SIG-M5 (cell line): ENCODE data around the gene KRTAP4-2.
"Not testable (repeated sequence)": the region's sequence is repeated elsewhere in the genome, so short reads cannot be mapped to it uniquely, and the experiment has no call there.

Experiments used
- DNase-seq: peaks from one replicate; lab custom pipeline; 2025; lab: John Stamatoyannopoulos, UW

Gene KRTAP4-2

DNA sequence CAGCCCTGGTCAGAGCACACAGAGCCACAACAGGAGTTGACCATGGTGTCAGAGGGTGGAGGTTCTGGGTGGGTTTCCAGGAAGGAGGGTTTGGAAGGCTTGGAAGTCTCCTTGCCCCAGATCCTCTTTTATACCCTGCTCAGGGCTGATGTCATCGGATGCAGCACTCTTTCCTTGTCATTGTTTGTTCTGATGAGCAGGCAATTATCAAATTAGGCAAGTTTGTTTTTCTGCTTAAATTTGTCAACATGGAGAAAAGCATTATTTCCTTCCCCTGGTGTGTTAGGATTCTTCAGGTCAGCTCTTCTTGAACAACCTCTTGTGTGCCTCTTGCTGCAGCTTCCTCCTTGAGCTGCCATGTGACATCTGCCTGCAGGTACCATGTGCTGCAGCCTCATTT, 17.4 kb downstream of the KRTAP4-2 start, which contains the start of gene KRTAP4-4:
Gene KRTAP4-4 (minus strand): TSS at position 101 of the 400 bp plus-strand sequence. CDS start 57 bp downstream, at position 44.
- DNase-seq = no peak

DNA sequence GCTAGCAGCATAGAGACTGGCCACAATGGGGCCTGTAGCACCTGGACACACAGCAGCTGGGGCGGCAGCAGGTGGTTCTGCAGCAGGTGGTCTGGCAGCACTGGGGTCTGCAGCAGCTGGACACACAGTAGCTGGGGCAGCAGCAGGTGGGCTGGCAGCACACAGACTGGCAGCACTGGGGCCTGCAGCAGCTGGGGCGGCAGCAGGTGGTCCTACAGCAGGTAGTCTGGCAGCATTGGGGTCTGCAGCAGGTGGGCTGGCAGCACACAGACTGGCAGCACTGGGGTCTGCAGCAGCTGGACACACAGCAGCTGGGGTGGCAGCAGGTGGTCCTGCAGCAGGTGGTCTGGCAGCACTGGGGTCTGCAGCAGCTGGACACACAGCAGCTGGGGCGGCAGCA, 17.8 kb downstream of the KRTAP4-2 start:
- DNase-seq = not testable (repeated sequence)

DNA sequence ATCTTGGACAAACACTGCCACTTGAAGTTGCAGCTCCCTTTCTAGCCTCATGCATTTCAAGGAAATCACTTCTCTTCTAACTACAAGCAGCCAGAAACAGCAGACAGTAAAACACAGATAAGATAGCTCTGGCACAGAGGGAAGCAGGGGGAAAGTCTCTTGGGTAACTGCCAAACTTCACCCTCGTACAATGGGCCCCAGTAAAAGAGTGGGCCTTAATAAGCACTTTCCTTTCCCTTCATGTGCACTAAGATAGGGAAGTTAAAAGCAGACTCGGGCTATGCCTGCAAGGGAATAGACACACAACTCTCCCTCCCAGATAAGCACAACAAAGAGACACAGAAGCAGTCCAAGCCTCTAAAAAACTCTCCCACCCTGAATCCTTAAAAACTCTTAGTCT, 24.2 kb downstream of the KRTAP4-2 start:
- no peak for DNase-seq

DNA sequence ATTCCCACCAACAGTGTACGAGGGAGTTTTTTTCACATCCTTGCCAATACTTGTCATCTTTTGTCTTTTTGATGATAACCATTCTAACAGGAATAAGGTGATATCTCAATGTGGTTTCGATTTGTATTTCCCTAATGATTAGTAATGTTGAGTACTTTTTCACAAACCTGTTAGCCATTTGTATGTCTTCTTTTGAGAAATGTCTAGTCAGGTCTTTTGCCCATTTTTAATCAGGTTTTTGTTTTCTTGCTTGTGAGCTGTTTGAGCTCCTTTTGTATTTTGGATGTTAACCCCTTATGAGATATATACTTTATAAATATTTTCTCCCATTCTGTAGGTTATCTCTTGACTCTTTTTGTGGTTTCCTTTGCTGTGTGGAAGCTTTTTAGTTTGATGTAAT, 26.5 kb downstream of the KRTAP4-2 start:
- DNase-seq = no peak

DNA sequence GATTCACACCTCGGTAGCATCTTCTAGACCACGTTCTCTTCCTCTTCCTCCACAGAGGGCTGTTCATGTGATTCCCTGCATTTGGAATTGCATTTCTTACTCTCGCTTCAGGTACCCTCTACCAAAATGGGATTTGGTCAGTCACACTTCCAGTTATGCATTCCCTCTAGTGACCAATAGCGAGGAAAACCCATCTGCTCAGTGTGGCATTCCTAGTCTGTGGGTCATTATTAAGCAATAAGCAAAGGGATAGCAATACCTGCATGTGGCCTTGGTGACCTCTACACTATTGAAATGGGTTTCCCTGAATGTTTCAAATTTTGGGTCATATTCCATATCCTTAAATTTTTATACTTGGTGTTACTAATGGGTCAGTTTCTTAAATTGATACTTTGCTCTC, 28.0 kb downstream of the KRTAP4-2 start:
- no peak for DNase-seq

DNA sequence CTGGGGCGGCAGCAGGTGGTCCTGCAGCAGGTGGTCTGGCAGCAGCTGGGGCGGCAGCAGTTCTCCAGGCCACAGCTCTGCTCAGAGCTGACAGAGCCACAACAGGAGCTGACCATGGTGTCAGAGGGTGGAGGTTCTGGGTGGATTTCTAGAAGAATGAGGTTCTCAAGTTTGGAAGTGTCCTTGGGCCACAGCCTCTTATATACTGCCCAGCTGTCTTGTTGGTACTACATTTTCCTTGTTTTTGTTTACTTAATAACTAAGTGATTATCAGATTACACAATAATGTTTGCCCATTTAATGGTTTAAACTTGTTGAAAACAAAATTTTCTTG, 28.4 kb downstream of the KRTAP4-2 start, which contains the start of gene KRTAP4-5:
Gene KRTAP4-5 (minus strand): TSS at position 174 of the 334 bp plus-strand sequence. CDS start 58 bp downstream, at position 116.
- DNase-seq = no peak

DNA sequence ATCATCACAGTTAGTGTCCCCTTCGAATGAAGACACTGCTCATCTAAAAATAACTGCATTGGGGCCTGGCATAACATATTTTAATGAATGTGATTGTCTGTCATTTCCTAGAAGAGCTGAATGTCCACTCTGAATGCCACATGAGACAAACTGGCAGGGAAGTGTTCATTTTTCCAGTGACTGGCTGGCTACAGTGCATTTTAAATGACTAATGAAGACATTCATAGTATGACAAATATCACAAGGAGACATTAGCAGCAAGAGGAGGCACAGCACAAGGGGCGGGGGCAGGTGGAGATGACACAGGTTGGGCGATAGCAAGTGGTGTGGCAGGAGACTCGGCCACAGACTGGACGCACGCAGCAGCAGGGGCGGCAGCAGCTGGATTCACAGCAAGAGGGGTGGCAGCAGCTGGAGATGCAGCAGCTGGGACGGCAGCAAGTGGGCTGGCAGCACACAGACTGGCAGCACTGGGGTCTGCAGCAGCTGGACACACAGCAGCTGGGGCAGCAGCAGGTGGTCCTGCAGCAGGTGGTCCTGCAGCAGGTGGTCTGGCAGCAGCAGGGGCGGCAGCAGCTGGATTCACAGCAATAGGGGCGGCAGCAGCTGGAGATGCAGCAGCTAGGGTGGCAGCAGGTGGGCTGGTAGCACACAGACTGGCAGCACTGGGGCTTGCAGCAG, 28.9 kb downstream of the KRTAP4-2 start:
- not testable (repeated sequence) for DNase-seq

DNA sequence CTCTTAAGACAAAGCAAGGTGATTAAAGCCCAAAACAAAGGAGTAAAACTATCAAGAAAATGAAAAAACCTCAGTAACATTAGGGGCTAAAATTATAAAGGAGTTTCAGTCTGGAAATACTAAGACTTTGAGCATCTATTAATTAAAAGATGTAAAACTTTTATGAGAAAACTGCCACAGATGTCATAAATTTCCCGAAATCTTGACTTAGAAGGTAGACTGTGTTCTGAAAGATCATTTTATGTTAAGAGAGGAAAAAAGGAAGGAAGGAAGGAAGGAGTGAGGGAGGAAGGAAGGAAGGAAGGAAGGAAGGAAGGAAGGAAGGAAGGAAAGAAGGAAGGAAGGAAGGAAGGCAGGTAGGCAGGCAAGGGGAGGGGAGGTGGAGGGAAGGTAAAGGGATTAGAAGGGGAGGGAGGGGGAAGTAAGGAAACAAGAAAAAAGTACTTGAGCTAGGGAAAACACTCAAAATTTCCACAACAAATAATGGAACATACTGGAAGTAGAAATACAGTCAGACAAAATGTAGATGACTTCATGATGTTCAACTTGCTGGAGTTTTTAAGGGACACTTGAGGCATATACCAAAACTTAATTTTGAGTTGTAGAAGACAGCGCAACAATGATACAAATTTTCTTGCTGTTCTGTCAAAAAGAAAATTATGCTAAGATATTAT, 30.4 kb downstream of the KRTAP4-2 start:
- no peak for DNase-seq

DNA sequence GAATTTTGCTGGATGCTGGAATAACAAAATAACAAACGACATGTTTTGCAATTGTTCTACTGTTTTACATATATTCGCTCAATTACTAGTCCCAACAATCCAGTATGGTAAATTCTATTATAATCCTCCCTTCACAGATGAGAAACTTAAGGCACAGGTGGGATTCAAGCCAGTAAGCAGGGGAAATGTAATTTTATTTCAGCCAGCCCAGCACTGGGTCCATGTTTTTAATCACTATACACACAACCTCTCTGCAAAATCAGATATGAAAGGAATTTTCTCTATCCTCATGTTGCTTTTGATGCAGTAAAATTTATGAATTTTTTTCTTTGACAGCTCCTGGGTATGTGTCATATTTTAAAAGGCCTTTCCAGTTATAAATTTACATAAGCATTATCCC, 32.8 kb downstream of the KRTAP4-2 start:
- no peak for DNase-seq

DNA sequence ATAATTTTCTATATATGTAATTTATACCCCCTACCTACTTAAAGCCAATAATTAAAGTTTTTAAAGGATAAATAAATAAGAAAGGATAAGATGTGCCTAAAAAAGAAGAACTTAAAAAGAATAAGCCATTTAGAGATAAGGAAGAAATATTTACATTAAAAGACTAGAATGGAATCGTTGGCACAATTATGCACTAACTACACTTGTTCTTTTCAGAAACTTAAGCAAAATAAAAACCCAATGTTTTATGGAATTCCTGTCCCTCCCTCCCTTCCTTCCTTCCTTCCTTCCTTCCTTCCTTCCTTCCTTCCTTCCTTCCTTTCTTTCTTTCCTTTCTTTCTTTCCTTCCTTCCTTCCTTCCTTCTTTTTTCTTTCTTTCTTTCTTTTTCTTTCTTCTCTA, 33.2 kb downstream of the KRTAP4-2 start:
- DNase-seq = no peak

DNA sequence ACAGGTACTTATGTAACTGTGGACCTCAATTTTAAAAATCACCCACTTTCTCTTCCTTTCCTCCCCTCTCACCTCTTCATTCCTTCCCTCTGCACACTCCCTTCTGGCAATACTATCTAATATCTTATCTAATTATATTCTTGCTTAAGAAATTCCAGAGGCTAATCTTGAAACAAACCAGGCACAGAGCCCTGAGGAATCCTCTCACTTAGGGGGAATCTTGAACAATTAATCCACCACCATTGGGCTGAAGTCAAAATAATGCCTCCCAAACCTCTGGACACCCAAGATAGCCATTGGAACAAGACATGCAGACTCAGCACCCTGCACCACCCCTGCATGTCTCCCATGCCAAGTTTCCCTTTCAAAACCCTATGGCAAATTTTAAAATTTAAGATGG, 36.7 kb downstream of the KRTAP4-2 start:
- no peak for DNase-seq

DNA sequence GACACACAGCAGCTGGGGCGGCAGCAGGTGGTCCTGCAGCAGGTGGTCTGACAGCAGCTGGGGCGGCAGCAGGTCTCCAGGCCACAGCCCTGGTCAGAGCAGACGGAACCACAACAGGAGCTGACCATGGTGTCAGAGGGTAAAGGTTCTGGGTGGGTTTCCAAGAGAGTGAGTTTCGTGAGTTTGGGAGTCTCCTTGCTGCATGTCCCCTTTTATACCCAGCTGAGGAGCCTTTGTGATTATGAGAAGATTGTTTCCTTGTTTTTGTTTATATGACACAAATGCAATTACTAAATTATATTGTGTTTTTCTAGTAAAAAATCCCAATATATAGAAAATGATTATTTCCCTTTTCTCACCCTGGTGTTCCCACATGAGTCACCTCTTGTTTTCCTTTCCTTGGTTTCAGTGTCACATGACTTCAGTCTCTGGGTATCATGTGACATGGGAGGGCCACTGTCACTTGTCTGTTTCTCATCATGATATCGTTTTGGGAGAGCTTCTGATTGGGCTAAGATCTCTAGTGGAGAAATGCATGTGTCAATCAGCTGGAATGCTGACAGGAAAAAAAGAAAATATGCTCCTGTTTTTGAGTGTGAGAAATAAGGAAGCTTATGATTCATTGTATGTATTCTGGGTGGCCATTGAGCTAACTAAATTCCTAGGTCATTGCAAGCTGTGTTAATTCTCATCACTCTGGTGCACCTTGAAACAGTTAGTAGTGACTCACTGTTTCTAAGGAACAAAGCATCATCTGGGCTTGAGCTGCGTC, 37.5 kb downstream of the KRTAP4-2 start, which contains the start of gene KRTAP4-6:
Gene KRTAP4-6 (minus strand): TSS at position 185 of the 772 bp plus-strand sequence. CDS start 57 bp downstream, at position 128.
- DNase-seq = no peak

DNA sequence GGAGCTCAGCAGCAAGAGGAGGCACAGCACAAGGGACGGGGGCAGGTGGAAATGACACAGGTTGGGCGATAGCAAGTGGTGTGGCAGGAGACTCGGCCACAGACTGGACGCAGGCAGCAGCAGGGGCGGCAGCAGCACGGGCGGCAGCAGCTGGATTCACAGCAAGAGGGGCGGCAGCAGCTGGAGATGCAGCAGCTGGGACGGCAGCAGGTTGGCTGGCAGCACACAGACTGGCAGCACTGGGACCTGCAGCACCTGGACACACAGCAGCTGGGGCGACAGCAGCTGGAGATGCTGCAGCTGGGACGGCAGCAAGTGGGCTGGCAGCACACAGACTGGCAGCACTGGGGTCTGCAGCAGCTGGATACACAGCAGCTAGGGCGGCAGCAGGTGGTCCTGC, 38.2 kb downstream of the KRTAP4-2 start:
- not testable (repeated sequence) for DNase-seq

DNA sequence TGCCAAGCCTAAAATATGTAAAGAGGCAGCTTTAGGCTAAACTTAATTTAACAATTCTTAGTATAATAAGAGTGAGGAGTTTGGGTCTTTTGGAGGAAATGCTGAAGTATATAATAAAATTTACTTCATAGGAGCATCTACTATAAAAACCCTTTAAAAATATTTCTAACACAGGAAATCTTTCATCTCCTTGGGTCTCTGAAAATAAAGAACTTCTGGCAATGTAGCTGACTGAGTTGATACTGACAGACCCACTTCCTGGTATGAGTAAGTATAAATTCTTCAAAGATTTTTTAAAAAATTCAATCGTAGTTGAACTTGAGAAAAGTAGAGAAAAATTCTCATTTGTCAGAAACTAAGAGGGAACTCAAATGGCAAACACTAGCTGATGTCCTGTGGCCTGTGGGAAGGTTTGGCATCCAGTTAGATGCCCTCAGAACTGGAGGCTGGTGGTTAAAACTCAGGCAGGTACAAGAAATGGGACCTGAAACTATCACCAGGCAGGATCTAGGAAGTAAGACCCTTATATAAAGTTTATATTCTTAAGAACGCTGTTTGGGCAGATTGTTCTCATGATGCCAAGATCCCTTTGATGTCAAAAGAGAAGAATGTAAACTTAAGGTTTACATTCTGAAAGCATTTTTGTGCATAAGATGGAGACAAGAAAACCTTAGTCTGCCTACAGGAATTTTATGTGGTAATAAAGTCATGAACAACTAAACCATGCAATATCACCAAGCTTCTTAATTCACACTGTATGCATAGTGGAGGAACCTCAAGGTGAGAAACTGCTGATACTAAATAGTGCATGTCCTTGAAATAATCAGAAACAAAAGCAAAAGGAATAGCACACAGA, 43.9 kb downstream of the KRTAP4-2 start:
- DNase-seq = no peak

DNA sequence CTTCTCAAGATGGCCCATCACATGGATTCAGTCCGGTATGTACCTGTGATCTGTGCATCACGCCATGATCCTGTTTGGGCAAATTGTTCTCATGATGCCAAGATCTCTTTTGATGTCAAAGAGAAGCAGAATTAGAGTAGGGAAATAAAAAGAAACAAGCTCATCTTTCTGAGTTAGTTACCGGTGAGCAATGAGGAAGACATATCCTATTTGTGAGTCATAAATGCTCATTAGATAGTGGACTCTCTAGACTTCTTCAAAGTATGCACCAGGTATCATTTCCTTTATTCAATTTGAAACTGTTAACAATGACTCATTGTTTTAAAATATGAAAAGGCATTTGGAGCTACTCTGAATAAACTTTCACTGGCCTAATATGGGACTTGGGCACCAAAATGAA, 46.0 kb downstream of the KRTAP4-2 start:
- no peak for DNase-seq
